GM21447 (cell line): Measurements from ENCODE around the gene TRIM62.

Experiments used
- ATAC-seq: cut with Tn5 transposase; IDR thresholded peaks from one replicate; pipeline ENCODE4 v1.9.1; 2021; ENCODE audit not compliant: unreplicated experiment

TRIM62 gene

GRCh38 chr1:33162141-33162540 lies 19.7 kb downstream of the TRIM62 start:
- no peak for ATAC-seq

- ATAC-seq = no peak
Observed at GRCh38 chr1:33161061-33161681, 20.7 kb downstream of the TRIM62 start.

- ATAC-seq = no peak
Observed at GRCh38 chr1:33159577-33159976, 22.3 kb downstream of the TRIM62 start.

GRCh38 chr1:33158366-33158765 lies 23.5 kb downstream of the TRIM62 start:
- no peak for ATAC-seq

- no peak for ATAC-seq
Observed at GRCh38 chr1:33157131-33157530, 24.7 kb downstream of the TRIM62 start.

- ATAC-seq = no peak
Observed at GRCh38 chr1:33155877-33156538, 25.8 kb downstream of the TRIM62 start.

GRCh38 chr1:33153650-33154049 lies 28.2 kb downstream of the TRIM62 start:
- no peak for ATAC-seq

GRCh38 chr1:33152685-33153432 lies 29.0 kb downstream of the TRIM62 start:
- ATAC-seq = no peak

GRCh38 chr1:33151116-33151515 lies 30.7 kb downstream of the TRIM62 start:
- ATAC-seq = no peak

GRCh38 chr1:33150522-33150921 lies 31.3 kb downstream of the TRIM62 start:
- ATAC-seq = no peak

- ATAC-seq = no peak
Observed at GRCh38 chr1:33149453-33150190, 32.2 kb downstream of the TRIM62 start.

- no peak for ATAC-seq
Observed at GRCh38 chr1:33148615-33149014, 33.2 kb downstream of the TRIM62 start.

- ATAC-seq = no peak
Observed at GRCh38 chr1:33147997-33148314, 33.9 kb downstream of the TRIM62 start.

- no peak for ATAC-seq
Observed at GRCh38 chr1:33147275-33147996, 34.4 kb downstream of the TRIM62 start.

GRCh38 chr1:33146003-33146402 lies 35.8 kb downstream of the TRIM62 start:
- no peak for ATAC-seq

- ATAC-seq = no peak
Observed at GRCh38 chr1:33143698-33144097, 38.1 kb downstream of the TRIM62 start.

GRCh38 chr1:33143176-33143575 lies 38.7 kb downstream of the TRIM62 start:
- no peak for ATAC-seq

- no peak for ATAC-seq
Observed at GRCh38 chr1:33142483-33143064, 39.3 kb downstream of the TRIM62 start.

- no peak for ATAC-seq
Observed at GRCh38 chr1:33141781-33142180, 40.1 kb downstream of the TRIM62 start.

GRCh38 chr1:33141216-33141615 lies 40.6 kb downstream of the TRIM62 start:
- no peak for ATAC-seq
